K562 (cell line): ENCODE data around the gene IMMP1L. TPM values are rescaled to one million over a fixed set of nuclear protein-coding genes. Genes with fewer than 3 reads are reported as not detected.

Experiments
- BRD4 ChIP-seq: fragments of 200-600 bp; sonication (generic); IDR thresholded peaks from 2 replicates; pipeline ENCODE4 v1.6.1; 2017; ENCODE audit warnings: inconsistent platforms
- CTBP1 ChIP-seq: fragments of 450-650 bp; IDR thresholded peaks from 2 replicates; pipeline ENCODE4 v1.6.1; 2016; ENCODE audit warnings: borderline replicate concordance
- EP300 ChIP-seq: IDR thresholded peaks from 2 replicates; pipeline ENCODE4 v1.6.1; 2012; ENCODE audit warnings: low read length, improper control_type of control experiment
- ESRRA ChIP-seq: fragments of 450-650 bp; IDR thresholded peaks from 2 replicates; pipeline ENCODE4 v1.6.1; 2014; ENCODE audit warnings: low read depth, mild to moderate bottlenecking, moderate library complexity, borderline replicate concordance
- FOXJ3 ChIP-seq: sonication (generic); formaldehyde crosslinking; IDR thresholded peaks from 2 replicates; pipeline ENCODE4 v1.4.0; 2020; ENCODE audit warnings: mild to moderate bottlenecking, missing genetic modification reagents
- GATAD2B ChIP-seq: fragments of 450-650 bp; IDR thresholded peaks from 2 replicates; pipeline ENCODE4 v1.6.1; 2017; ENCODE audit warnings: mild to moderate bottlenecking, borderline replicate concordance
- MTA1 ChIP-seq: fragments of 450-650 bp; IDR thresholded peaks from 2 replicates; pipeline ENCODE4 v1.6.1; 2017; ENCODE audit warnings: borderline replicate concordance
- NFRKB ChIP-seq: fragments of 450-650 bp; IDR thresholded peaks from 2 replicates; pipeline ENCODE4 v1.6.1; 2016; ENCODE audit warnings: low read depth
- OTX1 ChIP-seq: fragments of 450-650 bp; formaldehyde crosslinking; IDR thresholded peaks from 2 replicates; pipeline ENCODE4 v1.4.0; 2022; ENCODE audit warnings: mild to moderate bottlenecking
- POLR2B ChIP-seq: fragments of 450-650 bp; IDR thresholded peaks from 2 replicates; pipeline ENCODE4 v1.6.1; 2018; ENCODE audit warnings: low read depth; ENCODE audit not compliant: partially characterized antibody
- RNF2 ChIP-seq: sonication (generic); IDR thresholded peaks from 2 replicates; pipeline ENCODE4 v1.6.1; 2016
- SAP30 ChIP-seq: fragments of 200-600 bp; sonication (generic); IDR thresholded peaks from 2 replicates; pipeline ENCODE4 v1.6.1; 2012; ENCODE audit warnings: borderline replicate concordance, low read depth, mild to moderate bottlenecking, moderate library complexity, low read length, control low read depth, inconsistent platforms; ENCODE audit not compliant: insufficient read depth, poor library complexity, severe bottlenecking
- SMC3 ChIP-seq: conservative IDR thresholded peaks from 2 replicates; pipeline ENCODE4 v1.6.1; 2011; ENCODE audit warnings: low read depth, low read length, improper control_type of control experiment; ENCODE audit not compliant: insufficient read depth
- SP1 ChIP-seq: sonication (generic); formaldehyde crosslinking; IDR thresholded peaks from 2 replicates; pipeline ENCODE4 v1.8.1; 2022; ENCODE audit warnings: mild to moderate bottlenecking, missing genetic modification reagents
- TFAM ChIP-seq: fragments of 250-450 bp; sonication (Bioruptor Pico); conservative IDR thresholded peaks from 2 replicates; pipeline ENCODE4 v1.5.0; 2021; ENCODE audit warnings: mild to moderate bottlenecking, moderate library complexity
- polyA plus RNA-seq, 8 experiments: library from polyadenylated mRNA; depleted of rRNA in 4 of 8; stranded (reverse) in 5 of 8; unstranded in 3 of 8; fragments of >200 nt; fragmentation: Nextera tagmentation in 2 of 8; fragmentation: Illumina TruSeq in 1 of 8; extraction: Ambion mirVana in 2 of 8; extraction: Trizol in 1 of 8; gene quantifications; 2 replicates each; pipeline versions ENCODE4 v1.2.1 to v1.2.3, GENCODE V29; 2011 to 2014; ENCODE audit warnings: inconsistent platforms in 1 of 8, missing spikeins in 1 of 8
- total RNA-seq, 7 experiments: library from RNA; depleted of rRNA in 6 of 7; stranded (reverse); fragments of >200 nt in 6 of 7; fragmentation: Illumina TruSeq in 2 of 7; extraction: Trizol in 2 of 7; gene quantifications; 2 replicates each; pipeline versions ENCODE4 v1.2.1 to v1.2.3, GENCODE V29; 2011 to 2021; ENCODE audit warnings: low replicate concordance in 1 of 7
- TF ChIP-seq, protein P1 (sequence below): fragments of 250-450 bp; sonication (Bioruptor Pico); IDR thresholded peaks from 2 replicates; pipeline ENCODE4 v1.4.0; 2020; ENCODE audit warnings: mild to moderate bottlenecking, moderate library complexity
- TF ChIP-seq, protein P2 (sequence below): sonication (generic); formaldehyde crosslinking; IDR thresholded peaks from 2 replicates; pipeline ENCODE4 v1.8.0; 2022; ENCODE audit warnings: mild to moderate bottlenecking, missing genetic modification reagents
- TF ChIP-seq, protein P3 (sequence below), 2 experiments: IDR thresholded peaks; 2 replicates each; pipeline ENCODE4 v1.6.1; 2011; ENCODE audit warnings: borderline replicate concordance in 1 of 2, control low read depth in 1 of 2, low read depth in 1 of 2, low read length in 1 of 2, mild to moderate bottlenecking in 1 of 2, mixed read lengths in 1 of 2, moderate library complexity in 1 of 2; ENCODE audit not compliant: insufficient read depth in 1 of 2, insufficient read length in 1 of 2, poor library complexity in 1 of 2, severe bottlenecking in 1 of 2; ENCODE audit errors: extremely low read depth in 1 of 2
- TF ChIP-seq, protein P4 (sequence below): fragments of 450-650 bp; formaldehyde crosslinking; IDR thresholded peaks from 2 replicates; pipeline ENCODE4 v1.4.0; 2020; ENCODE audit warnings: mild to moderate bottlenecking, moderate library complexity

IMMP1L gene
- total and polyA plus RNA-seq, 9 of the 15 experiments (the other 6 are each of a cell fraction or from before 2014, with no cell fraction given): 56.0 to 245 (median 169) TPM

DNA sequence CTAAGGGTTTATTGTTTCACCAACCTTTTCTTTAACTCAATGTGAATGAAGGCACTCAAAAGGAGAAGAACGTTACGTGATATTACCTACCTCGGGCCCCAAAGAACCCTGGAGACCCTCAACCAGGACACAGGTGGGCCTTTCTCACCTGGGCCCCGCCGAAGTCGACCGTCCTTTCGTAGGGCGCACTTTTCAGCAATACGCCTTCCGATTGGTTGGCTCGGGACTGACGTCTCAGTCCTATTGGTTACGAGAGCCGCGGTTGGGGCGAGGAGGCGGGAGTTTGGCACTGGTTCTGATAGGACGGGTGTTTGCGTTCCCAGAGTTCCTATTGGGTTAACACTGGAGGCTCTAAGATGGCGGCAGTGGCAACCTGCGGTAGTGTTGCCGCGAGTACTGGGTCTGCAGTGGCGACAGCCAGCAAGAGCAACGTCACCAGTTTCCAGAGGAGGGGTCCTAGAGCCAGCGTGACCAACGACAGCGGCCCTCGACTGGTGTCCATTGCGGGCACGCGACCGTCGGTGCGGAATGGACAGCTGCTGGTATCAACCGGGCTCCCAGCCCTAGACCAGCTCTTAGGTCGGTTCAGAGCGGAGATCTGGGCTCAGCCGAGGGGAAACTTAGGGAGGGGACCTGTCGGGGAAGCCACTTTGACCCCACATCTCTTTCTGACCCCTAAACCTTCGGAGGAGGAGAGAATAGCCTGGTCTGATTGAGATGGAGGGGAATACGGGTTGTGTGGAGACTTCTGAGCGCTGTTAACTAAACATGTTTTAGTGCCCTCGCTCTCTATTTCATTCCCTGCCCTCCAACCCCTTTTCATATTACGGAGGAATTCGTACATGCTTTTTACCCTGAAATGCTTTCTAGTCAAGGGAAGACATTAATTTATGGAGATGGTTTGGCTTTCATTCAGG lies at the start of gene IMMP1L, which contains the start of gene ELP4 (continued):
- TF ChIP-seq, protein P1, sequence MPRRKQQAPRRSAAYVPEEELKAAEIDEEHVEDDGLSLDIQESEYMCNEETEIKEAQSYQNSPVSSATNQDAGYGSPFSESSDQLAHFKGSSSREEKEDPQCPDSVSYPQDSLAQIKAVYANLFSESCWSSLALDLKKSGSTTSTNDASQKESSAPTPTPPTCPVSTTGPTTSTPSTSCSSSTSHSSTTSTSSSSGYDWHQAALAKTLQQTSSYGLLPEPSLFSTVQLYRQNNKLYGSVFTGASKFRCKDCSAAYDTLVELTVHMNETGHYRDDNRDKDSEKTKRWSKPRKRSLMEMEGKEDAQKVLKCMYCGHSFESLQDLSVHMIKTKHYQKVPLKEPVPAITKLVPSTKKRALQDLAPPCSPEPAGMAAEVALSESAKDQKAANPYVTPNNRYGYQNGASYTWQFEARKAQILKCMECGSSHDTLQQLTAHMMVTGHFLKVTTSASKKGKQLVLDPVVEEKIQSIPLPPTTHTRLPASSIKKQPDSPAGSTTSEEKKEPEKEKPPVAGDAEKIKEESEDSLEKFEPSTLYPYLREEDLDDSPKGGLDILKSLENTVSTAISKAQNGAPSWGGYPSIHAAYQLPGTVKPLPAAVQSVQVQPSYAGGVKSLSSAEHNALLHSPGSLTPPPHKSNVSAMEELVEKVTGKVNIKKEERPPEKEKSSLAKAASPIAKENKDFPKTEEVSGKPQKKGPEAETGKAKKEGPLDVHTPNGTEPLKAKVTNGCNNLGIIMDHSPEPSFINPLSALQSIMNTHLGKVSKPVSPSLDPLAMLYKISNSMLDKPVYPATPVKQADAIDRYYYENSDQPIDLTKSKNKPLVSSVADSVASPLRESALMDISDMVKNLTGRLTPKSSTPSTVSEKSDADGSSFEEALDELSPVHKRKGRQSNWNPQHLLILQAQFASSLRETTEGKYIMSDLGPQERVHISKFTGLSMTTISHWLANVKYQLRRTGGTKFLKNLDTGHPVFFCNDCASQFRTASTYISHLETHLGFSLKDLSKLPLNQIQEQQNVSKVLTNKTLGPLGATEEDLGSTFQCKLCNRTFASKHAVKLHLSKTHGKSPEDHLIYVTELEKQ (CRISPR knock-in tag): no peak
- TF ChIP-seq CTBP1: peak; percentile 62; the same call in 1 of the 2 replicates
- TF ChIP-seq MTA1: no peak
- TF ChIP-seq RNF2: 0 out of 2 replicates have a peak, but pooled peaks have one; percentile 20
- TF ChIP-seq NFRKB: peak; percentile 86
- TF ChIP-seq, protein P2, sequence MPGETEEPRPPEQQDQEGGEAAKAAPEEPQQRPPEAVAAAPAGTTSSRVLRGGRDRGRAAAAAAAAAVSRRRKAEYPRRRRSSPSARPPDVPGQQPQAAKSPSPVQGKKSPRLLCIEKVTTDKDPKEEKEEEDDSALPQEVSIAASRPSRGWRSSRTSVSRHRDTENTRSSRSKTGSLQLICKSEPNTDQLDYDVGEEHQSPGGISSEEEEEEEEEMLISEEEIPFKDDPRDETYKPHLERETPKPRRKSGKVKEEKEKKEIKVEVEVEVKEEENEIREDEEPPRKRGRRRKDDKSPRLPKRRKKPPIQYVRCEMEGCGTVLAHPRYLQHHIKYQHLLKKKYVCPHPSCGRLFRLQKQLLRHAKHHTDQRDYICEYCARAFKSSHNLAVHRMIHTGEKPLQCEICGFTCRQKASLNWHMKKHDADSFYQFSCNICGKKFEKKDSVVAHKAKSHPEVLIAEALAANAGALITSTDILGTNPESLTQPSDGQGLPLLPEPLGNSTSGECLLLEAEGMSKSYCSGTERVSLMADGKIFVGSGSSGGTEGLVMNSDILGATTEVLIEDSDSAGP (CRISPR knock-in tag): no peak
- TF ChIP-seq ESRRA: peak; percentile 69
- no peak for TF ChIP-seq FOXJ3
- no peak for TF ChIP-seq GATAD2B
- peak; percentile 16; the same call in 1 of the 2 replicates for TF ChIP-seq BRD4
- no peak for TF ChIP-seq TFAM (CRISPR knock-in tag)
- TF ChIP-seq EP300: 0 out of 2 replicates have a peak, but pooled peaks have one; percentile 8
- TF ChIP-seq SP1 (CRISPR knock-in tag): 0 out of 2 replicates have a peak, but pooled peaks have one; percentile 55
- TF ChIP-seq SMC3: no peak
- TF ChIP-seq, protein P3, sequence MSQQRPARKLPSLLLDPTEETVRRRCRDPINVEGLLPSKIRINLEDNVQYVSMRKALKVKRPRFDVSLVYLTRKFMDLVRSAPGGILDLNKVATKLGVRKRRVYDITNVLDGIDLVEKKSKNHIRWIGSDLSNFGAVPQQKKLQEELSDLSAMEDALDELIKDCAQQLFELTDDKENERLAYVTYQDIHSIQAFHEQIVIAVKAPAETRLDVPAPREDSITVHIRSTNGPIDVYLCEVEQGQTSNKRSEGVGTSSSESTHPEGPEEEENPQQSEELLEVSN (IDR thresholded peaks at IDR 0.05; ENCODE audit: borderline replicate concordance in 1 of 2, extremely low read depth in 1 of 2, insufficient read depth in 1 of 2, insufficient read length in 1 of 2, low read depth in 1 of 2, low read length in 1 of 2, poor library complexity in 1 of 2, severe bottlenecking in 1 of 2): peak; percentile 43 to 48
- peak; percentile 81 for TF ChIP-seq POLR2B
- TF ChIP-seq, protein P4, sequence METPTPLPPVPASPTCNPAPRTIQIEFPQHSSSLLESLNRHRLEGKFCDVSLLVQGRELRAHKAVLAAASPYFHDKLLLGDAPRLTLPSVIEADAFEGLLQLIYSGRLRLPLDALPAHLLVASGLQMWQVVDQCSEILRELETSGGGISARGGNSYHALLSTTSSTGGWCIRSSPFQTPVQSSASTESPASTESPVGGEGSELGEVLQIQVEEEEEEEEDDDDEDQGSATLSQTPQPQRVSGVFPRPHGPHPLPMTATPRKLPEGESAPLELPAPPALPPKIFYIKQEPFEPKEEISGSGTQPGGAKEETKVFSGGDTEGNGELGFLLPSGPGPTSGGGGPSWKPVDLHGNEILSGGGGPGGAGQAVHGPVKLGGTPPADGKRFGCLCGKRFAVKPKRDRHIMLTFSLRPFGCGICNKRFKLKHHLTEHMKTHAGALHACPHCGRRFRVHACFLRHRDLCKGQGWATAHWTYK: peak; percentile 77; the same call in 1 of the 2 replicates
- TF ChIP-seq OTX1 (CRISPR knock-in tag): 0 out of 2 replicates have a peak, but pooled peaks have one; percentile 12
- TF ChIP-seq SAP30: peak; percentile 63
